ENCODE results near the gene PRPH2. TPM values are rescaled to one million over a fixed set of nuclear protein-coding genes. Genes with fewer than 3 reads are reported as not detected.

PRPH2 gene
- total and polyA plus RNA-seq, 2 of the 13 experiments (the other 11 are each of a cell fraction or from before 2014, with no cell fraction given), result 0.03 to 0.04 TPM

DNA sequence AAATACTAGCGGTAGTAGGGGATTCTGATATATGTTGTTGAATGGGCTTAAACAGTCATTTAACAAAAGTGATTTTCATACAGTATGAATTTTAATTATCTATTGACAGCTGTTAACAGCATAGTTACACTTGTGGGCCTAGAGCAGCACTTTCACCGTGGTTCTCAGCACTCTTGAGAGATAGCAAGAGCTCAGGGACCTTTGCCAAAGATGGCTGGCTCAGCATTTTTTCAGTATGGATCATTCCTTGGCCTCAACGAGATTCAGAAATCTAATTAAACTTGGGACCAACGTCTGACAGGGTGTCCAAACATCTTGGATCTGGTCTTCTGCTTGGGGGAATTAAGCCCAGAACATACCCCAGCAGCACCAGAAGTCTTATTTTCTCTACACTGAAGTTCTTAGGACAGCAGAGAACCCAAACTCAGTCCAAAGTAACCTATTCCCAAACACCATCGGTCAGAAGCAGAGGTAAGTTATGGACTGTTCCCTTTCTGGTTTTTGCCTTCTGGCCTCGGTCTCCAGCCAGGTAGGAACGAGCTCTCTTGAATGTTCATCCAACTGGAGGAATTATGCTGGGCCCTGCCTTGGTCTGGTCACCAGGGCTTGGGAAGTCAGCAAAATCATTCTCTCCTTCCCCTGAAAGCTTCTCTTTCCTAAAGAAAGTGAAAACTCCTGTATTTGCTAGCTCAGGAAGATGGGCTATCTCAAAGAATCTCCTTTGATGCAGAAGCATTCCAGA, 25.7 kb downstream of the PRPH2 start (continued):
- TF ChIP-seq, protein P1, sequence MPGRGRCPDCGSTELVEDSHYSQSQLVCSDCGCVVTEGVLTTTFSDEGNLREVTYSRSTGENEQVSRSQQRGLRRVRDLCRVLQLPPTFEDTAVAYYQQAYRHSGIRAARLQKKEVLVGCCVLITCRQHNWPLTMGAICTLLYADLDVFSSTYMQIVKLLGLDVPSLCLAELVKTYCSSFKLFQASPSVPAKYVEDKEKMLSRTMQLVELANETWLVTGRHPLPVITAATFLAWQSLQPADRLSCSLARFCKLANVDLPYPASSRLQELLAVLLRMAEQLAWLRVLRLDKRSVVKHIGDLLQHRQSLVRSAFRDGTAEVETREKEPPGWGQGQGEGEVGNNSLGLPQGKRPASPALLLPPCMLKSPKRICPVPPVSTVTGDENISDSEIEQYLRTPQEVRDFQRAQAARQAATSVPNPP (CRISPR knock-in tag; IDR thresholded peaks at IDR 0.05), result no peak
- no peak for TF ChIP-seq WIZ (CRISPR knock-in tag; IDR thresholded peaks at IDR 0.05)
- no peak for TF ChIP-seq ZNF891 (CRISPR knock-in tag; IDR thresholded peaks at IDR 0.05)
- no peak for TF ChIP-seq ELF3 (CRISPR knock-in tag; IDR thresholded peaks at IDR 0.05)
- no peak for TF ChIP-seq ZNF737 (CRISPR knock-in tag; IDR thresholded peaks at IDR 0.05; ENCODE audit: borderline replicate concordance)
- TF ChIP-seq PHB2 (IDR thresholded peaks at IDR 0.05; ENCODE audit: partially characterized antibody), result no peak

DNA sequence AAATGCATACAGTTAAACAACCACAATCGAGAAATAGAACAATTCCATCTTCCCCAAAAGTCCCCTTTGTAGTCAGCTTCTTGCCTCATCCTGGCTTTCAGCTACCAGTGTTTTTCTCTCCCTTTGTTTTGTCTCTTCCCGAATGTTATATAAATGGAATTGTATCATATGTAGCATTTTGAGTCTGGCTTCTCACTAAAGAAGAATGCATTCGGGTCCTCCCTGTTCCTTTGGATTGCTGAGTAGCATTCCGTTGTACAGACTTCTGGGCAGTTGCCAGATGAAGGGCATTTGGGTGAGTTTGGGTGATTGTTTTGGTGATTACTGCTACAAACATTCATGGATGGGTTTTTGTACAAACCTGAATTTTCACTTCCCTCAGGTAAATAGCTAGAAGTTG, 27.8 kb downstream of the PRPH2 start:
- Histone ChIP-seq H3K9me3 (ENCODE audit: low read length) (no peaks in the 10 kb centered on the region), H3K4me3 (replicated peaks in 1 of 3; ENCODE audit: insufficient read depth in 1 of 3, low read depth in 2 of 3, low read length in 3 of 3) (no peak overlapping the region), H3K79me2 (ENCODE audit: insufficient read depth, low read length) (no peaks in the 10 kb centered on the region), H2AFZ (ENCODE audit: low read length) (no peak overlapping the region), H3K9ac (ENCODE audit: insufficient read depth, low read depth, low read length) (no peak overlapping the region), H3K4me1 (ENCODE audit: insufficient read depth, low read length) (no peaks in the 10 kb centered on the region), H3K27me3 (ENCODE audit: control insufficient read depth in 1 of 2, insufficient read depth in 2 of 2, low read length in 2 of 2) (no peaks in the 10 kb centered on the region), H3K36me3 (replicated peaks in 1 of 2; ENCODE audit: control insufficient read depth in 1 of 2, insufficient read depth in 2 of 2, low read length in 2 of 2) (peaks cover 11 to 32% of the 10 kb centered on the region in 2 experiments), H3K4me2 (ENCODE audit: low read depth, low read length) (no peak overlapping the region), H3K27ac (ENCODE audit: extremely low read length, insufficient read depth, low read length) (no peak overlapping the region), H4K20me1 (ENCODE audit: insufficient read depth, low read length) (no peaks in the 10 kb centered on the region)
- no peak for FAIRE-seq
- BruUV-seq (replicated peaks), result no TSS peak
- no peak for ATAC-seq
- intact Hi-C loops (cut with micrococcal nuclease; ENCODE audit: unreplicated experiment), result no loop called here
- in situ Hi-C loops (cut with HindIII; ENCODE audit: extremely low pct_ligation_motif_present, low pct_unique_long_range_greater_than_20kb), result no loop called here
- no peak for DNase-seq (ENCODE audit: low spot score)
- WGBS (ENCODE audit: low lambda C conversion rate), result 94% methylated on average over 4 of the region's 4 CpGs
- ChIA-PET CTCF (ENCODE audit: low intra/inter-chr PET ratio, low total read pairs) (no interaction called here), POLR2A (interaction anchor here (1.2 kb wide), 1 partner anchor 52 kb away, joined by 4 read pairs; the partner anchor contains the start of gene TBCC)
- no peak for TF ChIP-seq AKAP8 (CRISPR knock-in tag; IDR thresholded peaks at IDR 0.05)
- no peak for TF ChIP-seq ESRRA (CRISPR knock-in tag; IDR thresholded peaks at IDR 0.05; ENCODE audit: low read depth)
- no peak for TF ChIP-seq ZNF570 (CRISPR knock-in tag; IDR thresholded peaks at IDR 0.05; ENCODE audit: borderline replicate concordance)
- no peak for TF ChIP-seq ARID2 (CRISPR knock-in tag; IDR thresholded peaks at IDR 0.05; ENCODE audit: borderline replicate concordance)
- no peak for TF ChIP-seq PHF8 (CRISPR knock-in tag; IDR thresholded peaks at IDR 0.05)
- no peak for TF ChIP-seq ZNF615 (CRISPR knock-in tag; IDR thresholded peaks at IDR 0.05; ENCODE audit: borderline replicate concordance)
- TF ChIP-seq, protein P2, sequence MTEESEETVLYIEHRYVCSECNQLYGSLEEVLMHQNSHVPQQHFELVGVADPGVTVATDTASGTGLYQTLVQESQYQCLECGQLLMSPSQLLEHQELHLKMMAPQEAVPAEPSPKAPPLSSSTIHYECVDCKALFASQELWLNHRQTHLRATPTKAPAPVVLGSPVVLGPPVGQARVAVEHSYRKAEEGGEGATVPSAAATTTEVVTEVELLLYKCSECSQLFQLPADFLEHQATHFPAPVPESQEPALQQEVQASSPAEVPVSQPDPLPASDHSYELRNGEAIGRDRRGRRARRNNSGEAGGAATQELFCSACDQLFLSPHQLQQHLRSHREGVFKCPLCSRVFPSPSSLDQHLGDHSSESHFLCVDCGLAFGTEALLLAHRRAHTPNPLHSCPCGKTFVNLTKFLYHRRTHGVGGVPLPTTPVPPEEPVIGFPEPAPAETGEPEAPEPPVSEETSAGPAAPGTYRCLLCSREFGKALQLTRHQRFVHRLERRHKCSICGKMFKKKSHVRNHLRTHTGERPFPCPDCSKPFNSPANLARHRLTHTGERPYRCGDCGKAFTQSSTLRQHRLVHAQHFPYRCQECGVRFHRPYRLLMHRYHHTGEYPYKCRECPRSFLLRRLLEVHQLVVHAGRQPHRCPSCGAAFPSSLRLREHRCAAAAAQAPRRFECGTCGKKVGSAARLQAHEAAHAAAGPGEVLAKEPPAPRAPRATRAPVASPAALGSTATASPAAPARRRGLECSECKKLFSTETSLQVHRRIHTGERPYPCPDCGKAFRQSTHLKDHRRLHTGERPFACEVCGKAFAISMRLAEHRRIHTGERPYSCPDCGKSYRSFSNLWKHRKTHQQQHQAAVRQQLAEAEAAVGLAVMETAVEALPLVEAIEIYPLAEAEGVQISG (CRISPR knock-in tag; IDR thresholded peaks at IDR 0.05), result no peak
- no peak for TF ChIP-seq ZNF660 (CRISPR knock-in tag; IDR thresholded peaks at IDR 0.05; ENCODE audit: borderline replicate concordance, low read depth)
- TF ChIP-seq, protein P3, sequence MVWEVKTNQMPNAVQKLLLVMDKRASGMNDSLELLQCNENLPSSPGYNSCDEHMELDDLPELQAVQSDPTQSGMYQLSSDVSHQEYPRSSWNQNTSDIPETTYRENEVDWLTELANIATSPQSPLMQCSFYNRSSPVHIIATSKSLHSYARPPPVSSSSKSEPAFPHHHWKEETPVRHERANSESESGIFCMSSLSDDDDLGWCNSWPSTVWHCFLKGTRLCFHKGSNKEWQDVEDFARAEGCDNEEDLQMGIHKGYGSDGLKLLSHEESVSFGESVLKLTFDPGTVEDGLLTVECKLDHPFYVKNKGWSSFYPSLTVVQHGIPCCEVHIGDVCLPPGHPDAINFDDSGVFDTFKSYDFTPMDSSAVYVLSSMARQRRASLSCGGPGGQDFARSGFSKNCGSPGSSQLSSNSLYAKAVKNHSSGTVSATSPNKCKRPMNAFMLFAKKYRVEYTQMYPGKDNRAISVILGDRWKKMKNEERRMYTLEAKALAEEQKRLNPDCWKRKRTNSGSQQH (CRISPR knock-in tag; IDR thresholded peaks at IDR 0.05; ENCODE audit: low read depth), result no peak
- no peak for TF ChIP-seq PTBP1 (IDR thresholded peaks at IDR 0.05; ENCODE audit: low read depth, low read length, poor library complexity, severe bottlenecking)
- no peak for TF ChIP-seq RNF2 (conservative IDR thresholded peaks at IDR 0.05; ENCODE audit: low read depth)
- TF ChIP-seq ZNF333 (CRISPR knock-in tag; IDR thresholded peaks at IDR 0.05; ENCODE audit: borderline replicate concordance), result no peak
- no peak for TF ChIP-seq EED (CRISPR knock-in tag; IDR thresholded peaks at IDR 0.05)
